LNCAP (cell line): ENCODE results near the gene ANKRD53.

Experiments
- TF ChIP-seq, protein P1 (sequence below): fragments of 450-650 bp; IDR thresholded peaks from 2 replicates; pipeline ENCODE4 v1.5.1; 2017; ENCODE audit warnings: mild to moderate bottlenecking

ANKRD53 gene

DNA sequence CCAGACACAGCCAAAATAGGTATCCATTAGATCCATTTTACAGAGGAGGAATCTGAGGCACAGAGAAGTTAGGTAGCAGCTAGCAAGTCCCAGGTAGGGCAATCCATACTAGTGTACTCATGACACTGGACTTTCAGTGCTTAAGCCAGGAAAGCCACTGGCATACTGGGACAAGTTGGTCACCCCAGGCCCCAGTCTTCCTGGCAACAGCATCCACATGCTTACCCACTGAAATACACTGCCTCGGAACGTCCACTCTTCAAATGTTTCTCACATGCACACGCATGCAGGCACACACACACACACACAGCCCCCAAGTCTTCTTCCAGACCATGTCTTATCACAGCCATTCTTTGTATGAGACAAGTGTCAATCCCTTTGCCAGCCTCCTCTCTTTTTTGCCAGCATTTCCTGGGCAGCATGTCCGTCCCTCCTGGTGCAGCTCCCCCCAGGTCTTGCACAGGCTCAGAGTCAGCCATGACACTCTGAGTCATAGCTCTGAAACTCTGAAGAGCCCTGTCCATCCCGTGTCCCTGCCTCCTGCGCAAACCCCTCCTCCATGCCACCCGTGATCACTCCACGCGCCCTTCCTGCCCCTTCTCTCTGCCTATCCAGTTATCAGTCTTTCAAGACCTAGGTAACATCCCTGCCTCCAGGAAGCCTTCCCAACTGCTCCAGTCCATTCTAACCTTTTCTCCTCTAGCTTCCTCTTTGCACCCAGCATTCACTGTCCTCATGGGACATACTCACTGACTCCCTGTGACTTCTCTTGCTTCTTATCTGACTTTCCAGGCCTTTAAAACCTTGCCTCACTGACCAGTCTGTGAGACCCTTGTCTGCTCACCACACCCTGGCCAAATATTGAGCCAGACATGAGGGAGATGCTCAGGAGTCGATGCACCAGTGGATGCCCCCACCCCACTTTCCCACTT is 27.1 kb downstream of the ANKRD53 start:
- TF ChIP-seq, protein P1, sequence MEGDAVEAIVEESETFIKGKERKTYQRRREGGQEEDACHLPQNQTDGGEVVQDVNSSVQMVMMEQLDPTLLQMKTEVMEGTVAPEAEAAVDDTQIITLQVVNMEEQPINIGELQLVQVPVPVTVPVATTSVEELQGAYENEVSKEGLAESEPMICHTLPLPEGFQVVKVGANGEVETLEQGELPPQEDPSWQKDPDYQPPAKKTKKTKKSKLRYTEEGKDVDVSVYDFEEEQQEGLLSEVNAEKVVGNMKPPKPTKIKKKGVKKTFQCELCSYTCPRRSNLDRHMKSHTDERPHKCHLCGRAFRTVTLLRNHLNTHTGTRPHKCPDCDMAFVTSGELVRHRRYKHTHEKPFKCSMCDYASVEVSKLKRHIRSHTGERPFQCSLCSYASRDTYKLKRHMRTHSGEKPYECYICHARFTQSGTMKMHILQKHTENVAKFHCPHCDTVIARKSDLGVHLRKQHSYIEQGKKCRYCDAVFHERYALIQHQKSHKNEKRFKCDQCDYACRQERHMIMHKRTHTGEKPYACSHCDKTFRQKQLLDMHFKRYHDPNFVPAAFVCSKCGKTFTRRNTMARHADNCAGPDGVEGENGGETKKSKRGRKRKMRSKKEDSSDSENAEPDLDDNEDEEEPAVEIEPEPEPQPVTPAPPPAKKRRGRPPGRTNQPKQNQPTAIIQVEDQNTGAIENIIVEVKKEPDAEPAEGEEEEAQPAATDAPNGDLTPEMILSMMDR, result no peak

DNA sequence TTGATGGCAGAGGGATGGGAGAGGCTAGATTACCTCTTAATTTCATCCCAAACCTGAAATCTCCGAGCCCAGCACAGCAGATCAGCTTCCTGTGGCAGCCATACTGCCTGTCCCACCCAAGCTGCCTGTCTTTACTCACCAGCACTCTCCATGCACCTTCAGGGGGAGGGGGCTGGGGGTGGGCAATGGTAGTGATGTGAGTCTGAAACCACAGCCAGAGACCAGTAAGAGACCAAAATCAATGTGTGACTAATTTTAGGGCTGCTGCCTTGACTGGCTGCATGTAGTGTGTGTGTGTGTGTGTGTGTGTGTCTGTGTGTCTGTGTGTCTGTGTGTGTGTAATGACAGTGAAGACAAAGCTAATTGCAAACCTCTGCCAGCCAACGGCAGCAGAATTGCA is 27.9 kb downstream of the ANKRD53 start:
- TF ChIP-seq, protein P1, result no peak

DNA sequence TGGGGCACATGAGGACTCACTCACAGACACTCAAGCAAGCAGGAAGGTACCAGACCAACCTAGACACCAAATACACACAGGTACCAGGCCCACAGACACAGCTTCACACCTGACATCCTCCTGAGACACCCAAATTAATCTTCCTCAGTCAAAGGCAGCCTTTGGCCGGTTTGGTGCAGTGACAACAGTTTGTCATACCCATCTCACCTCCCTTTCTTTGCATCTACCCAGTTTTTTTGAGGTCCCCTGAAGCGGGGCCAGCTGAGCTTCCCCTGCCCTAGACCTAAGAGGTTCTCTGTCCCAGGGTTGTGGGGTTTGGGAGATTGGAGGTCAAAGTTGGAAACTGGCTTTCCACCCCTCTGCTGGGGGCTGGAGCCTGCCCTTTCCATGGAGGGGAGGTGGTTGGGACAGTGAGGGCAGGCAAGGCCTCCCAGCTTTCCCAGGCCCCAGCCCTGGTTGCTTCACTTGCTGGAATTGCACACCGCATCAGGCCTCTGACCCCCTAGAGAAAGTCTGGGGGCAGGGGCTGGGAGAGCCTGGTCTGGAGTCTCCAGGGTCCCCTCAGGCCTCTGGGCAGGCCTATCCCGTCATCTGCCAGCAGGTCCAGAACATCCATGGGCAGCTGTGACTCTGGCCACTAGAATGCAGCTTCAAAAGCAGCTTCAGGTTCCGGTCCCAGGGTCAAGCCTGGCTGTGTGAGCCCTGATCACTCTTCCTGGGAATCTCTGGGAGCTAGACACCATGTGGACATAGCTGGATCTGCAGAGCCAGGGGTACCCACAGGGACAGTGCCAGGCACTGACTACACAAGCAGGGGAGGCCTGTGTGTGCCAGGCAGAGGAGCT is 28.7 kb downstream of the ANKRD53 start:
- TF ChIP-seq, protein P1, result no peak

GRCh38 chr2:71008342-71008741 is 29.9 kb downstream of the ANKRD53 start:
- TF ChIP-seq, protein P1, result no peak

- TF ChIP-seq, protein P1, result no peak
These were observed 40.2 kb downstream of the ANKRD53 start for GRCh38 chr2:71018625-71019024.
